Caco-2 (cell line): ENCODE results near the gene LHX8. TPM values are rescaled to one million over a fixed set of nuclear protein-coding genes. Genes with fewer than 3 reads are reported as not detected.

ENCODE experiments used
- BruUV-seq: library from RNA; stranded (reverse); fragments of 400-500 nt; replicated peaks from 2 replicates; lab custom pipeline; 2021; lab: Mats Ljungman, UMichigan
- CTCF ChIA-PET: fragments of 300-600 bp; sonication (Branson Sonifier 250); formaldehyde crosslinking; loops from one replicate; lab custom pipeline; 2022; ENCODE audit warnings: antibody characterized with exemption; lab: Charles Lee
- POLR2A ChIA-PET: fragments of 300-600 bp; sonication (Branson Sonifier 250); formaldehyde crosslinking; loops from one replicate; lab custom pipeline; 2022; ENCODE audit warnings: antibody characterized with exemption; lab: Charles Lee
- DNase-seq, 2 experiments: peaks; one replicate each; pipeline versions ENCODE4 v3.0.0 to v3.0.0-alpha.2; 2020 to 2022
- H3K27me3 ChIP-seq: replicated peaks from 2 replicates; pipeline ENCODE4 v1.6.0; 2011; ENCODE audit warnings: low read length; ENCODE audit not compliant: control insufficient read depth, insufficient read depth
- H3K36me3 ChIP-seq: 2 replicates; pipeline ENCODE4 v1.5.1; 2011; ENCODE audit warnings: low read length; ENCODE audit not compliant: control insufficient read depth, insufficient read depth
- H3K4me1 ChIP-seq: fragments of 250-450 bp; sonication (Bioruptor Pico); 2 replicates; pipeline ENCODE4 v1.5.1; 2020; ENCODE audit warnings: mild to moderate bottlenecking
- H3K4me3 ChIP-seq: 2 replicates; pipeline ENCODE4 v1.5.1; 2011; ENCODE audit warnings: low read depth, mild to moderate bottlenecking, control low read depth, low read length
- H3K9me3 ChIP-seq: fragments of 250-450 bp; sonication (Bioruptor Pico); 2 replicates; pipeline ENCODE4 v1.5.1; 2020; ENCODE audit warnings: mild to moderate bottlenecking, moderate library complexity
- H3K27ac Mint-ChIP-seq: one replicate; pipeline ENCODE4 v1.8.0; 2022; ENCODE audit warnings: mixed read lengths; ENCODE audit not compliant: unreplicated experiment
- H3K27me3 Mint-ChIP-seq: one replicate; pipeline ENCODE4 v1.8.0; 2022; ENCODE audit warnings: mixed read lengths; ENCODE audit not compliant: insufficient read depth, unreplicated experiment
- H3K36me3 Mint-ChIP-seq: one replicate; pipeline ENCODE4 v1.8.0; 2022; ENCODE audit warnings: mild to moderate bottlenecking, mixed read lengths; ENCODE audit not compliant: insufficient read depth, unreplicated experiment
- H3K4me1 Mint-ChIP-seq: one replicate; pipeline ENCODE4 v1.8.0; 2022; ENCODE audit warnings: low read depth, mixed read lengths; ENCODE audit not compliant: unreplicated experiment
- H3K4me3 Mint-ChIP-seq: one replicate; pipeline ENCODE4 v1.8.0; 2022; ENCODE audit warnings: mild to moderate bottlenecking, moderate library complexity, mixed read lengths; ENCODE audit not compliant: unreplicated experiment
- H3K9me3 Mint-ChIP-seq: one replicate; pipeline ENCODE4 v1.8.0; 2022; ENCODE audit warnings: mixed read lengths; ENCODE audit not compliant: unreplicated experiment
- intact Hi-C: fragments of 100-400 bp; cut with micrococcal nuclease; formaldehyde crosslinking; loops from one replicate; pipeline ENCODE4 v1.10.0; 2022; ENCODE audit not compliant: unreplicated experiment
- total RNA-seq: library from RNA; stranded (reverse); gene quantifications from 2 replicates; pipeline ENCODE4 v1.2.3, GENCODE V29; 2022
- TF ChIP-seq, protein P1 (sequence below), 2 experiments: fragments of 200-600 bp in 1 of 2; IDR thresholded peaks; 1 replicate in 1 of 2; 2 replicates in 1 of 2; pipeline versions ENCODE4 v1.5.1 to v1.8.0; 2011 to 2022; ENCODE audit warnings: antibody characterized with exemption in 1 of 2, control low read depth in 1 of 2, inconsistent platforms in 1 of 2, low read depth in 1 of 2, low read length in 1 of 2, mild to moderate bottlenecking in 1 of 2, moderate library complexity in 1 of 2; ENCODE audit not compliant: insufficient read depth in 1 of 2, severe bottlenecking in 1 of 2, unreplicated experiment in 1 of 2

LHX8 gene
- total RNA-seq, 1 experiment from 2014 or later, result not detected

DNA sequence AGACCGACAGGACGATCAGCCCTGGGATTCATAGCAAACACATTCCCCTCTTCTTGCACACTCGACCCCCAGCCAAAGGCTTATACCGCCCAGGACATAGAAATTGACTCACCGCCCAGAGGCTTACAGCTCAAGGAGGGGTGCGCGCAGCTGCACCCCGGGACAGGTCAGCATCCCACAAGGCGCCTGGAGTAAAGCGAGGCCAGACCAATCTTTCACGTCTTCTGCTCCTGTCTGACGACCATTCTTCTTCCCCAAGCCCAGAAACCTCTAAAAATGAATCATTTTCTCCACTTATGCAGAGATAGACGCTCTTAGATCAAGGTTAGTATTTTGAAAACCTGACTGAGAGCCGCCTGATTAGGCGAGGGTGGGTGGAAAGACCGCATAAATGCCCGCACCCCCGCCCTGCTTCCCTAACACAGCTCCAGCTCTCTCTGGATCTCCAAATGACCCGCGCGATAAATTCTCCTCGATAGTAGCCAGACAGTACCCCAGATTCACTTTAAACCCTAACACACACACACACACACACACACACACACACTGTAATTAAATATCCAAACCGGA lies 1.9 kb upstream of the LHX8 start:
- no peaks in the 10 kb centered on the region for H3K36me3 Mint-ChIP-seq
- intact Hi-C loops, result no loop called here
- CTCF ChIA-PET, result no interaction called here

DNA sequence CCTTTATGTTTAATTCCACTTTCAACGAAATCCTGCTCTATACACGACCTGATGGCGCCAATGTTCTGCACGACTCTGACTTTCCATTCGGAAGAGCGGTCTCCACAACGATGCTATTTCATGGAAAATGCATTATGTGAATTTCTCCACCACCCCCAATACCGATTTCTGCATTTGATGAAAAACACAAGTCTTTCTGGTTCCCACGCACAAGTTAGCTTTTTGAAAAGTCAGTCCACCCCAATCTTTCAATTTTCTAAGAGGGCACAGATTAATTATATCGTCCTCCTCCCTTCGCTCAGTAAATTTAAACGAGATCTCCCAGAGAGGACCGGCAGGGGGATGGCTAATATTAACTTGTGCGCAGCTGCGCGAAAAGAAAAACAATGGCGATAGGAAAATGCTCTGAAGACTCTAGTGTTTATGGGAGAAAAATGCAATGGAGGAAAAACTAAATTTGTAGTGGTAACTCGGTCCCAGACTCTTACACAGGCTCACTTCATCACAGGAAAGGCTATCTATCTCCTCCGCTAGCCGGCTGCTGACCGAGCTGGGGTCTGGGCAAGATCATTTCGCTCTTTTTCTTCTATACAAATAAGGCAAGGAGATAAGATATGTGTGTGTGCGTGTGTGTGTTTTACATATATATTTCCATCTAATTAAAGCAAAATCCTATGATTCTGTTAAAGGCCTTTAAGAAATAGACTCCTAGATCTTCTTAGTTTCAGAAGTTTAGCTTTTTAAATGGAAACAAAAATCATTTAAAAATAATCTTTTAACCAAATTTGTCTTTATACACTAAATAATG lies 1.2 kb upstream of the LHX8 start:
- Histone ChIP-seq H3K4me3 (no peak overlapping the region), H3K27me3 (no peaks in the 10 kb centered on the region), H3K9me3 (no peaks in the 10 kb centered on the region), H3K4me1 (no peaks in the 10 kb centered on the region), H3K36me3 (no peaks in the 10 kb centered on the region)
- BruUV-seq, result no TSS peak
- Mint-ChIP-seq H3K27me3 (no peaks in the 10 kb centered on the region), H3K4me1 (no peaks in the 10 kb centered on the region), H3K4me3 (no peak overlapping the region), H3K36me3 (no peaks in the 10 kb centered on the region), H3K27ac (no peak overlapping the region), H3K9me3 (peaks cover 9% of the 10 kb centered on the region)
- ChIA-PET POLR2A (no interaction called here), CTCF (no interaction called here)
- no peak for DNase-seq
- intact Hi-C loops, result no loop called here
- TF ChIP-seq, protein P1, sequence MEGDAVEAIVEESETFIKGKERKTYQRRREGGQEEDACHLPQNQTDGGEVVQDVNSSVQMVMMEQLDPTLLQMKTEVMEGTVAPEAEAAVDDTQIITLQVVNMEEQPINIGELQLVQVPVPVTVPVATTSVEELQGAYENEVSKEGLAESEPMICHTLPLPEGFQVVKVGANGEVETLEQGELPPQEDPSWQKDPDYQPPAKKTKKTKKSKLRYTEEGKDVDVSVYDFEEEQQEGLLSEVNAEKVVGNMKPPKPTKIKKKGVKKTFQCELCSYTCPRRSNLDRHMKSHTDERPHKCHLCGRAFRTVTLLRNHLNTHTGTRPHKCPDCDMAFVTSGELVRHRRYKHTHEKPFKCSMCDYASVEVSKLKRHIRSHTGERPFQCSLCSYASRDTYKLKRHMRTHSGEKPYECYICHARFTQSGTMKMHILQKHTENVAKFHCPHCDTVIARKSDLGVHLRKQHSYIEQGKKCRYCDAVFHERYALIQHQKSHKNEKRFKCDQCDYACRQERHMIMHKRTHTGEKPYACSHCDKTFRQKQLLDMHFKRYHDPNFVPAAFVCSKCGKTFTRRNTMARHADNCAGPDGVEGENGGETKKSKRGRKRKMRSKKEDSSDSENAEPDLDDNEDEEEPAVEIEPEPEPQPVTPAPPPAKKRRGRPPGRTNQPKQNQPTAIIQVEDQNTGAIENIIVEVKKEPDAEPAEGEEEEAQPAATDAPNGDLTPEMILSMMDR (IDR thresholded peaks at IDR 0.05; ENCODE audit: insufficient read depth in 1 of 2, low read depth in 1 of 2, low read length in 1 of 2, severe bottlenecking in 1 of 2, unreplicated experiment in 1 of 2), result no peak

More for the DNA sequence above, 1.9 kb upstream of the LHX8 start:
- H3K4me3 ChIP-seq, result no peak overlapping the region
- peaks cover 9% of the 10 kb centered on the region for H3K9me3 Mint-ChIP-seq
- H3K4me3 Mint-ChIP-seq, result no peak overlapping the region
- POLR2A ChIA-PET, result no interaction called here
- H3K4me1 ChIP-seq, result no peaks in the 10 kb centered on the region
- H3K9me3 ChIP-seq, result no peaks in the 10 kb centered on the region
- no peak for DNase-seq
- no peaks in the 10 kb centered on the region for H3K4me1 Mint-ChIP-seq
- H3K27me3 Mint-ChIP-seq, result no peaks in the 10 kb centered on the region
- H3K27ac Mint-ChIP-seq, result no peak overlapping the region
- no peaks in the 10 kb centered on the region for H3K27me3 ChIP-seq
- BruUV-seq, result no TSS peak
- no peaks in the 10 kb centered on the region for H3K36me3 ChIP-seq
- TF ChIP-seq, protein P1 (IDR thresholded peaks at IDR 0.05; ENCODE audit: insufficient read depth in 1 of 2, low read depth in 1 of 2, low read length in 1 of 2, severe bottlenecking in 1 of 2, unreplicated experiment in 1 of 2), result no peak

GRCh38 chr1:75134647-75135572 lies 722 bp downstream of the LHX8 start:
- TF ChIP-seq, protein P1 (IDR thresholded peaks at IDR 0.05; ENCODE audit: insufficient read depth in 1 of 2, low read depth in 1 of 2, low read length in 1 of 2, severe bottlenecking in 1 of 2, unreplicated experiment in 1 of 2), result no peak
- intact Hi-C loops, result no loop called here
- no peaks in the 10 kb centered on the region for H3K9me3 ChIP-seq
- DNase-seq, result no peak
- peaks cover 9% of the 10 kb centered on the region for H3K9me3 Mint-ChIP-seq
- H3K4me1 Mint-ChIP-seq, result no peaks in the 10 kb centered on the region
- H3K27me3 Mint-ChIP-seq, result no peaks in the 10 kb centered on the region
- no peak overlapping the region for H3K27ac Mint-ChIP-seq
- no TSS peak for BruUV-seq
- POLR2A ChIA-PET, result no interaction called here
- no peaks in the 10 kb centered on the region for H3K27me3 ChIP-seq
- H3K4me1 ChIP-seq, result no peaks in the 10 kb centered on the region
- no peaks in the 10 kb centered on the region for H3K36me3 Mint-ChIP-seq
- CTCF ChIA-PET, result no interaction called here
- H3K4me3 ChIP-seq, result no peak overlapping the region
- H3K4me3 Mint-ChIP-seq, result peak overlapping the region; percentile 57
- H3K36me3 ChIP-seq, result no peaks in the 10 kb centered on the region
